ENCODE measurements around the gene SOX6. TPM values are rescaled to one million over a fixed set of nuclear protein-coding genes. Genes with fewer than 3 reads are reported as not detected.

The SOX6 gene
- polyA plus RNA-seq, 4 donors: 5.6 to 23.2 (median 21.1) TPM

- DNase-seq (ENCODE audit: low read depth in 4 of 4, low spot score in 3 of 4): no peak
These were observed 340.4 kb downstream of the SOX6 start for GRCh38 chr11:16015741-16016467.

GRCh38 chr11:16013649-16014275 is 342.6 kb downstream of the SOX6 start:
- peak in 1 of 4 donors; percentile 50 for DNase-seq (ENCODE audit: low read depth in 4 of 4, low spot score in 3 of 4)

GRCh38 chr11:16013242-16013641 is 343.1 kb downstream of the SOX6 start:
- no peak for DNase-seq (ENCODE audit: low read depth in 4 of 4, low spot score in 3 of 4)

- DNase-seq (ENCODE audit: low read depth in 4 of 4, low spot score in 3 of 4): no peak
These were observed 344.1 kb downstream of the SOX6 start for GRCh38 chr11:16012125-16012751.

GRCh38 chr11:16011396-16011795 is 344.9 kb downstream of the SOX6 start:
- no peak for DNase-seq (ENCODE audit: low read depth in 4 of 4, low spot score in 3 of 4)

GRCh38 chr11:16009021-16009420 is 347.3 kb downstream of the SOX6 start:
- DNase-seq (ENCODE audit: low read depth in 4 of 4, low spot score in 3 of 4): no peak

GRCh38 chr11:16007514-16007913 is 348.8 kb downstream of the SOX6 start:
- DNase-seq (ENCODE audit: low read depth in 4 of 4, low spot score in 3 of 4): no peak

GRCh38 chr11:16002942-16003341 is 353.4 kb downstream of the SOX6 start:
- no peak for DNase-seq (ENCODE audit: low read depth in 4 of 4, low spot score in 3 of 4)

- DNase-seq (ENCODE audit: low read depth in 4 of 4, low spot score in 3 of 4): peak in 2 of 4 donors; percentile 33 to 36
These were observed 354.4 kb downstream of the SOX6 start for GRCh38 chr11:16001899-16002426.

- DNase-seq (ENCODE audit: low read depth in 4 of 4, low spot score in 3 of 4): no peak
These were observed 355.2 kb downstream of the SOX6 start for GRCh38 chr11:16001044-16001568.

- DNase-seq (ENCODE audit: low read depth in 4 of 4, low spot score in 3 of 4): no peak
These were observed 356.3 kb downstream of the SOX6 start for GRCh38 chr11:16000065-16000464.

GRCh38 chr11:15993345-15993744 is 363.0 kb downstream of the SOX6 start:
- no peak for DNase-seq (ENCODE audit: low read depth in 4 of 4, low spot score in 3 of 4)

- DNase-seq (ENCODE audit: low read depth in 4 of 4, low spot score in 3 of 4): no peak
These were observed 365.1 kb downstream of the SOX6 start for GRCh38 chr11:15991215-15991614.

GRCh38 chr11:15989685-15990084 is 366.7 kb downstream of the SOX6 start:
- DNase-seq (ENCODE audit: low read depth in 4 of 4, low spot score in 3 of 4): no peak

- no peak for DNase-seq (ENCODE audit: low read depth in 4 of 4, low spot score in 3 of 4)
These were observed 367.6 kb downstream of the SOX6 start for GRCh38 chr11:15988693-15989231.

GRCh38 chr11:15988016-15988550 is 368.3 kb downstream of the SOX6 start:
- DNase-seq (ENCODE audit: low read depth in 4 of 4, low spot score in 3 of 4): no peak

GRCh38 chr11:15987046-15987445 is 369.3 kb downstream of the SOX6 start:
- DNase-seq (ENCODE audit: low read depth in 4 of 4, low spot score in 3 of 4): no peak

GRCh38 chr11:15985860-15986139 is 370.5 kb downstream of the SOX6 start:
- DNase-seq (ENCODE audit: low read depth in 4 of 4, low spot score in 3 of 4): no peak

GRCh38 chr11:15985127-15985859 is 371.1 kb downstream of the SOX6 start:
- no peak for DNase-seq (ENCODE audit: low read depth in 4 of 4, low spot score in 3 of 4)

GRCh38 chr11:15981292-15981691 is 375.1 kb downstream of the SOX6 start:
- DNase-seq (ENCODE audit: low read depth in 4 of 4, low spot score in 3 of 4): no peak
